Measurements from ENCODE around the gene ZSCAN21. TPM values are rescaled to one million over a fixed set of nuclear protein-coding genes. Genes with fewer than 3 reads are reported as not detected.

Gene ZSCAN21
- total and polyA plus RNA-seq, 12 donors = 5.4 to 10.0 (median 6.9) TPM

DNA sequence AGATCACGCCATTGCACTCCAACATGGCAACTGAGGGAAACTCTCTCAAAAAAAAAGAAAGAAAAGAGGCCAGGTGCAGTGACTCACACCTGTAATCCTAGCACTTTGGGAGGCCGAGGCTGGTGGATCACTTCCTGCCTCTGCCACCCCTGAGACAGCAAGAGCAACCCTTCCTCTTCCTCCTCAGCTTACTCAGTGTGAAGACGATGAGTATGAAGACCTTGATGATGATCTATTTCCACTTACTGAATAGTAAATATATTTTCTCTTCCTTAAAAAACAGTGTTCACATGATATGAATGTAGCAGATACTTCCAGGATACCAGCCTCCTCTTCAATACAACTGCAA lies 36.3 kb upstream of the ZSCAN21 start:
- Histone ChIP-seq H3K4me3 (no peak overlapping the region), H3K27ac (no peak overlapping the region), H3K27me3 (no peaks in the 10 kb centered on the region), H3K4me1 (peaks cover 0 to 27% (median 23%) of the 10 kb centered on the region in 9 donors), H3K9me3 (no peaks in the 10 kb centered on the region), H3K36me3 (peaks cover 0 to 4% (median 0%) of the 10 kb centered on the region in 9 donors)
- DNase-seq (no peak), ATAC-seq (no peak)
- 73 to 87% methylated on average over 3 of the region's 3 CpGs for WGBS, 2 donors
- intact Hi-C loops (cut with DNase I) = loop anchor here in 1 of 10 donors (2.0 kb wide), 1 partner anchor 45 kb away; no protein-coding TSS in a partner anchor
- TF ChIP-seq, protein P1, sequence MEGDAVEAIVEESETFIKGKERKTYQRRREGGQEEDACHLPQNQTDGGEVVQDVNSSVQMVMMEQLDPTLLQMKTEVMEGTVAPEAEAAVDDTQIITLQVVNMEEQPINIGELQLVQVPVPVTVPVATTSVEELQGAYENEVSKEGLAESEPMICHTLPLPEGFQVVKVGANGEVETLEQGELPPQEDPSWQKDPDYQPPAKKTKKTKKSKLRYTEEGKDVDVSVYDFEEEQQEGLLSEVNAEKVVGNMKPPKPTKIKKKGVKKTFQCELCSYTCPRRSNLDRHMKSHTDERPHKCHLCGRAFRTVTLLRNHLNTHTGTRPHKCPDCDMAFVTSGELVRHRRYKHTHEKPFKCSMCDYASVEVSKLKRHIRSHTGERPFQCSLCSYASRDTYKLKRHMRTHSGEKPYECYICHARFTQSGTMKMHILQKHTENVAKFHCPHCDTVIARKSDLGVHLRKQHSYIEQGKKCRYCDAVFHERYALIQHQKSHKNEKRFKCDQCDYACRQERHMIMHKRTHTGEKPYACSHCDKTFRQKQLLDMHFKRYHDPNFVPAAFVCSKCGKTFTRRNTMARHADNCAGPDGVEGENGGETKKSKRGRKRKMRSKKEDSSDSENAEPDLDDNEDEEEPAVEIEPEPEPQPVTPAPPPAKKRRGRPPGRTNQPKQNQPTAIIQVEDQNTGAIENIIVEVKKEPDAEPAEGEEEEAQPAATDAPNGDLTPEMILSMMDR (IDR thresholded peaks at IDR 0.05) = no peak

DNA sequence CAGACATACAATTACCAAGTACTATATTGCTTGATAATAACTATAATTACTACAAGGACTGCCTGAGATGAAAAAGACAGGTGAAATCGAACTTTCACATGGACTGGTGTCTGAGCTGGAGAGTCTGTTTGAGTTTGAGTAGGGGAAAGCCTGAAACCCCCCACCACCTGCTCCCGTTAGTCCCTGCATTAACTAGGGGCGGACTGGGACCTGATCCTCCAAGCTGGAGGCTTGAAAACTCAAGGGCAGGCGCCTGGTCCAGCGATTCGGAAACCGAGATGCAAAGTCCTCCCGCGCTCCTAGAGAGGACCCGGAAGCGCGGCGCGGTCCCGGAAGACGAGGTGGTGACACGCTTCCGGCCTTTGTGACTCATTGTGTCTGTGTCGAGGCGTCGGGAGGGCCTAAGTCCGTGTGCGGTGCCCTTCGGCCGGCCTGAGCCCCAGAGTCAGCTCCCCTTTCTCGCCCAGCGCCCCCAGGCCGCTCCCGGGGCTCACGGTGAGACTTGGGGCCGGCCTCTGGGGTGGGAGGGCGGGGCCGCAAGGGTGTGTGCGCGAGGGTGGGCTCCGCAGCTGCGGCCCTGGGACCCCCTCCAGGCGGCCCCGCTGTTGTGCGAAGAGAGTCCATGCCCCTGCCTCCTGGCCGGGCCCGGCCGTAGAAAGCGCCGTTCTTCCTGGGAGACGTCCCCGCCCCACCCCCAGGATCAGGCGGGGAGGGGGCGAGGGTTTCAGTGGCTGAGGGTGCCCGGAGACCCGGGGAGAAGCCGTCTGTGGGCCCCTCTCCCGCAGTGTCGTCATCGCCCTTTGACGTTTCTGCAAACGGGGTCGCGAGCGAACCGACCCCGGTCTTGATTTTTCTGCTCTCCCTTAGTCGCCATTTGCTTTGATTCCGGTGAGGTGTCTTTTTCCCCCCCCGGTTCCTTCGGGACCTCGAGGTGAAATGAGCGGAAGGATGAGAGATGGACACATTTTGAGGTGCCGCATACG lies 34.1 kb upstream of the ZSCAN21 start, which contains the start of gene ZKSCAN1:
Gene ZKSCAN1, plus strand, starts transcription at position 365 of the 983 bp plus-strand sequence. CDS start 7,911 bp downstream, outside the sequence.
- Histone ChIP-seq H3K36me3 (peaks cover 0 to 18% (median 0%) of the 10 kb centered on the region in 9 donors), H3K4me3 (peak within 1 kb of the TSS; percentile 90 to 100 (median 99)), H3K9me3 (no peaks in the 10 kb centered on the region), H3K27ac (peak within 1 kb of the TSS; percentile 82 to 100 (median 99)), H3K27me3 (no peaks in the 10 kb centered on the region), H3K4me1 (peaks cover 0 to 42% (median 34%) of the 10 kb centered on the region in 9 donors)
- DNase-seq = peak; percentile 85 to 89
- 2% methylated on average over 69 to 70 of the region's 70 CpGs for WGBS, 2 donors
- intact Hi-C loops (cut with DNase I) = loop anchor here in 1 of 10 donors (5.0 kb wide), 1 partner anchor 37 kb away; no protein-coding TSS in a partner anchor
- TF ChIP-seq, protein P1 (IDR thresholded peaks at IDR 0.05) = peak in 1 of 9 donors; percentile 8
- ATAC-seq = peak; percentile 98 to 99 (median 99)

DNA sequence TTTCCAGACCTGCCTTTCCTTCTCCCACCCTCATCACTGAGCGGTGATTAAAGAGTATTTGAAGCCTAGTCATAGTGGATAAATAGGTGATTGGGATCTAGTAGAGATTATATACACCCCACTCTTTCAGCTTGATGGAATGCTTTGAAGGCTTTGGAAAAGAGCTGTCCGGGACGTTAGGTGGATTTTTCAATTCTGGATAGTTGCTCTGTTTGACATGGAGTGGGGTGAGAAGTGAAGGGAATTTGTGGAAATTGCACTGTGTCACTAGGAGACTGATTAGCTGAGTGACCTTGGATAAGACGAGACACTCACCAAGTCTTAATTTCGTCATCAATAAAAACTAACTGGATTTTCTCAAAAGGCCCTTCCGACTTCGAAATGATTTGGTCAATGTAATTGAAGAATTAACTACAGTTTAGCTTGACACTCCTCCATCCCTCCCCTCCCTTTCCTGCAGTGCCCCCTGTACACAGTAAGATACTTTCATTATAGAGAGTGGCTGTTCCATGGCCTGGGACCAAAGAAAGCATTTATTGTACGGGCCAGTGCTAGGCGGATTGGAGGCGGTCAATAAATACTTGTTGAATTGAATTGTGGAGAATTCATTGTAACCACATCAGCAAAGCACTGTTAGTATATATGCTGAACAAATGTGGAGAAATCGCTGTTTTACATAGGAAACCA lies 33.2 kb upstream of the ZSCAN21 start:
- WGBS, 2 donors = 20 to 30% methylated on average over 11 of the region's 11 CpGs
- Histone ChIP-seq H3K36me3 (peaks cover 0 to 18% (median 0%) of the 10 kb centered on the region in 9 donors), H3K9me3 (no peaks in the 10 kb centered on the region), H3K27ac (peak overlapping the region in 9 of 10 donors; percentile 82 to 100 (median 99)), H3K4me1 (peaks cover 0 to 50% (median 34%) of the 10 kb centered on the region in 9 donors), H3K4me3 (peak overlapping the region; percentile 90 to 100 (median 99)), H3K27me3 (no peaks in the 10 kb centered on the region)
- TF ChIP-seq, protein P1 (IDR thresholded peaks at IDR 0.05) = no peak
- ATAC-seq (peak in 2 of 8 donors; percentile 4 to 32), DNase-seq (no peak)
- intact Hi-C loops (cut with DNase I) = loop anchor here in 1 of 10 donors (5.0 kb wide), 1 partner anchor 36 kb away; no protein-coding TSS in a partner anchor

GRCh38 chr7:100017300-100017699 lies 32.3 kb upstream of the ZSCAN21 start:
- ATAC-seq (no peak), DNase-seq (no peak)
- 84 to 85% methylated on average over 11 of the region's 11 CpGs for WGBS, 2 donors
- H3K9me3 ChIP-seq = no peaks in the 10 kb centered on the region
- H3K36me3 ChIP-seq = peaks cover 0 to 28% (median 4%) of the 10 kb centered on the region in 9 donors
- peaks cover 0 to 56% (median 34%) of the 10 kb centered on the region in 9 donors for H3K4me1 ChIP-seq
- intact Hi-C loops (cut with DNase I) = loop anchor here in 1 of 10 donors (5.0 kb wide), 1 partner anchor 35 kb away; no protein-coding TSS in a partner anchor
- TF ChIP-seq, protein P1 (IDR thresholded peaks at IDR 0.05) = no peak
- no peak overlapping the region for H3K27ac ChIP-seq
- H3K4me3 ChIP-seq = peak overlapping the region in 4 of 10 donors; percentile 96 to 100 (median 98)
- H3K27me3 ChIP-seq = no peaks in the 10 kb centered on the region
